Measurements from ENCODE around the gene CPNE5. TPM values are rescaled to one million over a fixed set of nuclear protein-coding genes. Genes with fewer than 3 reads are reported as not detected.

The CPNE5 gene
- total RNA-seq, 1 experiment from 2014 or later, result not detected

DNA sequence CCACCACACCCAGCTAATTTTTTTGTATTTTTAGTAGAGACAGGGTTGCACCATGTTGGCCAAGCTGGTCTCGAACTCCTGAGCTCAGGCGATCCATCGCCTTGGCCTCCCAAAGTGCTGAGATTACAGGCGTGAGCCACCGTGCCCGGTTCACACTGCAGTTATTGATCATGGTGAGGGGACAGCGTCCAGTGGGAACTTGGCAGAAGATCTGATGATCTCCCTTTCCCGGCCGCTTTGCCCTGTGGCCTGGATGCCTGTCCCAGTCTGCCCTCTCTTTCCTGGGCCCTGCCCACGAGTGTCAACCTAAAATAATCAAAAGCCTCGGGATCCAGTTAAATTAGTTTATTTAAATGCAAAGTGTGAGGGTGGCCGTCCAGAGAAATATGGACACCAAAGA is 42.2 kb downstream of the CPNE5 start:
- no peaks in the 10 kb centered on the region for H3K9me3 ChIP-seq
- intact Hi-C loops (cut with micrococcal nuclease; ENCODE audit: unreplicated experiment), result no loop called here
- no peaks in the 10 kb centered on the region for H3K36me3 ChIP-seq (ENCODE audit: control insufficient read depth, insufficient read depth, low read length)
- H3K4me1 ChIP-seq, result no peaks in the 10 kb centered on the region
- no peaks in the 10 kb centered on the region for H3K9me3 Mint-ChIP-seq (ENCODE audit: unreplicated experiment)
- POLR2A ChIA-PET, result interaction anchor here (0.6 kb wide), 1 partner anchor 137 kb away, joined by 3 read pairs; no protein-coding TSS in a partner anchor
- no peaks in the 10 kb centered on the region for H3K27me3 Mint-ChIP-seq (ENCODE audit: insufficient read depth, unreplicated experiment)
- no TSS peak for BruUV-seq (replicated peaks)
- no peaks in the 10 kb centered on the region for H3K36me3 Mint-ChIP-seq (ENCODE audit: insufficient read depth, unreplicated experiment)
- H3K27me3 ChIP-seq (replicated peaks; ENCODE audit: control insufficient read depth, insufficient read depth, low read length), result no peaks in the 10 kb centered on the region
- H3K4me3 ChIP-seq (ENCODE audit: low read depth, low read length), result no peak overlapping the region
- no peak overlapping the region for H3K4me3 Mint-ChIP-seq (ENCODE audit: unreplicated experiment)
- no peaks in the 10 kb centered on the region for H3K4me1 Mint-ChIP-seq (ENCODE audit: low read depth, unreplicated experiment)
- CTCF ChIA-PET, result no interaction called here
- DNase-seq, result no peak
- TF ChIP-seq, protein P1, sequence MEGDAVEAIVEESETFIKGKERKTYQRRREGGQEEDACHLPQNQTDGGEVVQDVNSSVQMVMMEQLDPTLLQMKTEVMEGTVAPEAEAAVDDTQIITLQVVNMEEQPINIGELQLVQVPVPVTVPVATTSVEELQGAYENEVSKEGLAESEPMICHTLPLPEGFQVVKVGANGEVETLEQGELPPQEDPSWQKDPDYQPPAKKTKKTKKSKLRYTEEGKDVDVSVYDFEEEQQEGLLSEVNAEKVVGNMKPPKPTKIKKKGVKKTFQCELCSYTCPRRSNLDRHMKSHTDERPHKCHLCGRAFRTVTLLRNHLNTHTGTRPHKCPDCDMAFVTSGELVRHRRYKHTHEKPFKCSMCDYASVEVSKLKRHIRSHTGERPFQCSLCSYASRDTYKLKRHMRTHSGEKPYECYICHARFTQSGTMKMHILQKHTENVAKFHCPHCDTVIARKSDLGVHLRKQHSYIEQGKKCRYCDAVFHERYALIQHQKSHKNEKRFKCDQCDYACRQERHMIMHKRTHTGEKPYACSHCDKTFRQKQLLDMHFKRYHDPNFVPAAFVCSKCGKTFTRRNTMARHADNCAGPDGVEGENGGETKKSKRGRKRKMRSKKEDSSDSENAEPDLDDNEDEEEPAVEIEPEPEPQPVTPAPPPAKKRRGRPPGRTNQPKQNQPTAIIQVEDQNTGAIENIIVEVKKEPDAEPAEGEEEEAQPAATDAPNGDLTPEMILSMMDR (IDR thresholded peaks at IDR 0.05; ENCODE audit: insufficient read depth in 1 of 2, low read depth in 1 of 2, low read length in 1 of 2, severe bottlenecking in 1 of 2, unreplicated experiment in 1 of 2), result no peak
- no peak overlapping the region for H3K27ac Mint-ChIP-seq (ENCODE audit: unreplicated experiment)

GRCh38 chr6:36794713-36795065 is 44.6 kb downstream of the CPNE5 start:
- Mint-ChIP-seq H3K27ac (ENCODE audit: unreplicated experiment) (no peak overlapping the region), H3K36me3 (ENCODE audit: insufficient read depth, unreplicated experiment) (no peaks in the 10 kb centered on the region), H3K4me1 (ENCODE audit: low read depth, unreplicated experiment) (no peaks in the 10 kb centered on the region), H3K9me3 (ENCODE audit: unreplicated experiment) (no peaks in the 10 kb centered on the region), H3K4me3 (ENCODE audit: unreplicated experiment) (no peak overlapping the region), H3K27me3 (ENCODE audit: insufficient read depth, unreplicated experiment) (no peaks in the 10 kb centered on the region)
- TF ChIP-seq, protein P1 (IDR thresholded peaks at IDR 0.05; ENCODE audit: insufficient read depth in 1 of 2, low read depth in 1 of 2, low read length in 1 of 2, severe bottlenecking in 1 of 2, unreplicated experiment in 1 of 2), result no peak
- no peaks in the 10 kb centered on the region for H3K36me3 ChIP-seq (ENCODE audit: control insufficient read depth, insufficient read depth, low read length)
- no peak overlapping the region for H3K4me3 ChIP-seq (ENCODE audit: low read depth, low read length)
- intact Hi-C loops (cut with micrococcal nuclease; ENCODE audit: unreplicated experiment), result no loop called here
- no peaks in the 10 kb centered on the region for H3K4me1 ChIP-seq
- H3K27me3 ChIP-seq (replicated peaks; ENCODE audit: control insufficient read depth, insufficient read depth, low read length), result no peaks in the 10 kb centered on the region
- BruUV-seq (replicated peaks), result no TSS peak
- CTCF ChIA-PET, result no interaction called here
- POLR2A ChIA-PET, result no interaction called here
- H3K9me3 ChIP-seq, result no peaks in the 10 kb centered on the region
- no peak for DNase-seq

DNA sequence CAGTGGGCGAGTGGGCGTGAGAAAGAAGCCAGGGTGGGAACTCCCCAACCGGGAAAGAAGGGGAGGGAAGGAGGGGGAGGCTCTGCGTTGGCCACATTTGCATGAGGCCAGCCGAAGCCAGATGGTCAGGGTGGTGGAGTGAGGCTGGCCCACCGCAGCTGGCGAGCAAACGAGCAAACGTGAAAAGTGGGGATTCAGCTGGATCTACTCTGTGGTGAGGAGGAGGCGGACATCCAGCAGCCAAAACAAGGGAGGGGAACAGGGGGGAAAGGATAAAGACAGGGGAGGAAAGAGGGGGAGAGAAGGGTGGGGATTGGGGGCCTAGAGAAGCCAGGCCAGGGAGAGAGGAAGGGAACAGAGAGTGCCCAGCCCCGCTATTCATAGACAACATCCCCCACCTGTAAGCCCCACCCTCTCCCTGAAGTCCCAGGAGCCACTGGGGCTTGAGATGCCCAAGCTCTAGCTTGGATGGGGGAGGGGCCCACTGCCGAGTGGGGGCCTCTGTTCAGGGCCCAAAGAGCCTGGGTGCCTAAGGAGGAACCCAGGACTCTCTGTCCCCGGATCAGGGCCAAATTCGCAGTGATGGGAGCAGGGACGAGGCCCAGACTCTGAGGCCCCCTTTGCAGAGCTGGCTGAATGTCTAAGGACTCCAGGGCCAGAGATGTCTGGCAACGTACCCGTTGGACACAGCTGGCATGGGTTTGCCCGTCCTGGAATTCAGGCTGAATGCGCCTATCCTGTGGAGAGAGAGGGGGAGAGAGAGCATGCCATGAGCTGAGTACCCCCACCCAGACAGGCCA is 45.1 kb downstream of the CPNE5 start:
- Mint-ChIP-seq H3K27ac (ENCODE audit: unreplicated experiment) (no peak overlapping the region), H3K4me3 (ENCODE audit: unreplicated experiment) (no peak overlapping the region), H3K36me3 (ENCODE audit: insufficient read depth, unreplicated experiment) (no peaks in the 10 kb centered on the region), H3K4me1 (ENCODE audit: low read depth, unreplicated experiment) (no peaks in the 10 kb centered on the region), H3K9me3 (ENCODE audit: unreplicated experiment) (no peaks in the 10 kb centered on the region), H3K27me3 (ENCODE audit: insufficient read depth, unreplicated experiment) (no peaks in the 10 kb centered on the region)
- Histone ChIP-seq H3K27me3 (replicated peaks; ENCODE audit: control insufficient read depth, insufficient read depth, low read length) (no peaks in the 10 kb centered on the region), H3K36me3 (ENCODE audit: control insufficient read depth, insufficient read depth, low read length) (no peaks in the 10 kb centered on the region), H3K4me1 (no peaks in the 10 kb centered on the region), H3K9me3 (no peaks in the 10 kb centered on the region), H3K4me3 (ENCODE audit: low read depth, low read length) (no peak overlapping the region)
- ChIA-PET CTCF (interaction anchor here (0.6 kb wide), 1 partner anchor 21 kb away, joined by 4 read pairs; no protein-coding TSS in a partner anchor), POLR2A (no interaction called here)
- DNase-seq, result no peak
- TF ChIP-seq, protein P1 (IDR thresholded peaks at IDR 0.05; ENCODE audit: insufficient read depth in 1 of 2, low read depth in 1 of 2, low read length in 1 of 2, severe bottlenecking in 1 of 2, unreplicated experiment in 1 of 2), result no peak
- BruUV-seq (replicated peaks), result no TSS peak
- intact Hi-C loops (cut with micrococcal nuclease; ENCODE audit: unreplicated experiment), result no loop called here
